ENCODE measurements around the gene PWWP2B. TPM values are rescaled to one million over a fixed set of nuclear protein-coding genes. Genes with fewer than 3 reads are reported as not detected.

Gene PWWP2B
- total and polyA plus RNA-seq, 9 of the 15 experiments (the other 6 are each of a cell fraction or from before 2014, with no cell fraction given) = 0.07 to 9.2 (median 1.6) TPM; not detected in 1

- TF ChIP-seq ZBTB34 (CRISPR knock-in tag; IDR thresholded peaks at IDR 0.05) = no peak
- TF ChIP-seq ELK3 (CRISPR knock-in tag; IDR thresholded peaks at IDR 0.05) = no peak
These were observed 8.0 kb upstream of the PWWP2B start (continued) for GRCh38 chr10:132388891-132389432.

GRCh38 chr10:132389433-132390169, 7.4 kb upstream of the PWWP2B start:
- ChIA-PET CTCF (ENCODE audit: low intra/inter-chr PET ratio) (interaction anchor here (1.5 kb wide), 1 partner anchor 63 kb away, joined by 5 read pairs; no protein-coding TSS in a partner anchor), POLR2A (interaction anchor here (1.2 kb wide), 1 partner anchor 62 kb away, joined by 4 read pairs; no protein-coding TSS in a partner anchor)
- Histone ChIP-seq H3K36me3 (ENCODE audit: control insufficient read depth, insufficient read depth, low read length) (no peaks in the 10 kb centered on the region), H4K20me1 (replicated peaks; ENCODE audit: control insufficient read depth, insufficient read depth, low read length) (no peaks in the 10 kb centered on the region), H3K9me3 (replicated peaks; ENCODE audit: control insufficient read depth, insufficient read depth, low read depth, low read length) (no peaks in the 10 kb centered on the region), H3K27ac (ENCODE audit: extremely low read depth, low read depth, low read length) (no peak overlapping the region), H3K9ac (ENCODE audit: insufficient read depth in 1 of 2, low read depth in 2 of 2, low read length in 2 of 2) (no peak overlapping the region), H3K4me2 (ENCODE audit: insufficient read depth, low read length) (no peak overlapping the region), H3K9me1 (ENCODE audit: control insufficient read depth, insufficient read depth, low read length) (no peaks in the 10 kb centered on the region), H2AFZ (ENCODE audit: low read depth, low read length) (no peak overlapping the region), H3K27me3 (ENCODE audit: control insufficient read depth in 2 of 2, insufficient read depth in 2 of 2, low read length in 2 of 2) (no peaks in the 10 kb centered on the region), H3K79me2 (ENCODE audit: control insufficient read depth, insufficient read depth, low read length) (no peaks in the 10 kb centered on the region), H3K4me3 (no peak overlapping the region), H3K4me1 (replicated peaks in 1 of 2; ENCODE audit: control insufficient read depth in 2 of 2, insufficient read depth in 2 of 2, low read length in 2 of 2) (peaks cover 0 to 36% of the 10 kb centered on the region in 2 experiments; a peak in 2 of 5 replicates)
- intact Hi-C loops (cut with micrococcal nuclease) = loop anchor here (2.0 to 5.0 kb wide), 2 partner anchors 63 to 248 kb away; no protein-coding TSS in a partner anchor
- whole genome bisulfite sequencing (ENCODE audit: insufficient coverage, low coverage, missing lambda C conversion rate) = 38% methylated on average over 10 of the region's 16 CpGs
- BruUV-seq (replicated peaks) = no TSS peak
- in situ Hi-C loops (cut with MboI) = loop anchor here (5.0 to 10.0 kb wide), 2 partner anchors 63 to 245 kb away; no protein-coding TSS in a partner anchor
- no peak for FAIRE-seq
- DNase-seq (ENCODE audit: extremely low read depth in 1 of 4, low spot score in 3 of 4) = no peak
- peak; percentile 35 for ATAC-seq
- TF ChIP-seq CEBPG (CRISPR knock-in tag; IDR thresholded peaks at IDR 0.05) (0 out of 2 replicates have a peak, but pooled peaks have one; percentile 20), CEBPG (tag; conservative IDR thresholded peaks at IDR 0.05 in 1 of 2, IDR thresholded peaks at IDR 0.05 in 1 of 2) (no peak), HDAC1 (IDR thresholded peaks at IDR 0.05) (no peak), POLR2G (IDR thresholded peaks at IDR 0.05; ENCODE audit: low read depth, low read length) (no peak), AFF4 (CRISPR knock-in tag; IDR thresholded peaks at IDR 0.05) (no peak), E2F5 (CRISPR knock-in tag; IDR thresholded peaks at IDR 0.05) (no peak)

Measured in K562 (cell line).